GM19351 (cell line): ENCODE measurements around the gene MRRF.
"Not testable (repeated sequence)": the region's sequence is repeated elsewhere in the genome, so short reads cannot be mapped to it uniquely, and the experiment has no call there.

Experiments
- ATAC-seq: cut with Tn5 transposase; IDR thresholded peaks from one replicate; pipeline ENCODE4 v1.9.1; 2021; ENCODE audit warnings: mild to moderate bottlenecking, moderate library complexity; ENCODE audit not compliant: unreplicated experiment

The MRRF gene

GRCh38 chr9:122268041-122268814 lies 3.5 kb downstream of the MRRF start:
- no peak for ATAC-seq

GRCh38 chr9:122274055-122274454 lies 9.4 kb downstream of the MRRF start:
- no peak for ATAC-seq

DNA sequence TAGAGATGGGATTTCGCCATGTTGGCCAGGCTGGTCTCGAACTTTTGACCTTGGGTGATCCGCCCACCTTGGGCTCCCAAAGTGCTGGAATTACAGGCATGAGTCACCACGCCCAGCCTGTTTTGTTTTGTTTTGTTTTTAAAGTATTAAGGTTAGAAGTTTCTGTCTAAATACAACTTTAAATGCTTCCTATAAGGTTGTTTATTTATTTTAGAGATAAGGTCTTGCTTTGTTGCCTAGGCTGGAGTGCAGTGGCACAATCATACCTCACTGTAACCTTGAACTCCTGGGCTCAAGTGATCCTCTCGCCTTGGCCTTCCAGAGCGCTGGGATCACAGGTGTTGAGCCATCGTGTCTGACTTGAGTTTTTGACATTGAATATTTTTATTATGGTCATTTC lies 11.4 kb downstream of the MRRF start:
- no peak for ATAC-seq

- ATAC-seq: no peak
Observed at GRCh38 chr9:122277285-122277897, 12.7 kb downstream of the MRRF start.

- ATAC-seq: no peak
Observed at GRCh38 chr9:122281368-122281767, 16.7 kb downstream of the MRRF start.

GRCh38 chr9:122286764-122287163 lies 22.1 kb downstream of the MRRF start:
- ATAC-seq: peak; percentile 60

DNA sequence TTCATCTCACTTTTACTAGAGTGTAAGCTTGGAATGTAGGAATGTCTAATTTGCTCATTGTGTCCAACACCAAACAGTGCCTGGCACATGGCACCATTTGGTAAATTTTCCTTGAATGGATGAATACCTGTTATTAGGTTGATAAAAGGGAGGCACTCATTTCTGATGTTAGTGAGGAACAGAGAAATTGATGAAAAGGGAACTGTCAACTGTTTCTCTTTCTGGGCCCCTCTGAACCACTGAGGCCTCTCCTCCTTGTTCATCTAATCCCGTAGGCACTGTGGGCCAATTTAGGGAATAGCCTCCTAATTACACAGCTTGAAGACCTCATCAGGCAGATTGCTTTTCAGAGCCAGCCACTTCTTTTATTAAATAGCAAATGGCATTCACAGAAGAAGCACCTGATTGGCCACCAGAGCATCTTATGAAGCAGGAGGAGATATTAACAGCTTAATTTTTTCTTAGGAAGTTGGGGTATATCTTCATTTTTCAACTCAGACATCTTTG lies 22.6 kb downstream of the MRRF start:
- ATAC-seq: no peak

DNA sequence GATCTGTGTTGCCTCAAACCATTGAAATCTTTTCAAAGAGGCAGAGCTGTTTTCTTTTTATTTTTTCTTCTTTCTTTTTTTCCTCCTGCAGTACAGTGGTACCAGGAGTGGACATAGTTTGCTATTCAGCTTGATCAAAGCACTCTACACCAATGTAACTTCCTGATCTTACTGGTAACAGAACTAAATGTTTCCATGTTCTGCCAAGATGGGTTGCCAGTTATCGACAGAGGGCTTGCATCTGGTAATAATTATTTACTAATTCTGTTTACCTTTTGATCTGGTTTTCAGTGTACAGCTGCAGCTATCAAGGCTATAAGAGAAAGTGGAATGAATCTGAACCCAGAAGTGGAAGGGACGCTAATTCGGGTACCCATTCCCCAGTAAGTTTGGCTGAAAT lies 26.8 kb downstream of the MRRF start:
- no peak for ATAC-seq

GRCh38 chr9:122294531-122294930 lies 29.8 kb downstream of the MRRF start:
- no peak for ATAC-seq

DNA sequence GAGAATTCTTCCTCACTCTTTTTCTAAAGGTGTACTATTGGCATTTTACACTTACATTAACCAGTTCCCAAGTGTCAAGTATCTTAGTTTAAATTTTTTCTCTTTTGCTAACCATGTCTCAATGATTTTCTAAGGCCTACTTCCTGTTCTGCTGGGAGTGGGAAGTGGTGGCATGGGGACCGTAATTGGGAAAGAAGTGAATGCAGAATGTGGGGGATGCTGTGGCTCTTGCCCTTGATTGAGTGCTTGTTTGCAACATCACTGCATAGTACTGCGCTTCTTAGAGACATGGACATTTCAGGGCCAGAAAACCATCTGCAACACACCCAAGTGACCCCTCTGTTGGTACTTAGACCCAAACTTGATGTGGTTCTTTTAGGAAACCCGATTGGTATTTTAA lies 32.8 kb downstream of the MRRF start:
- no peak for ATAC-seq

DNA sequence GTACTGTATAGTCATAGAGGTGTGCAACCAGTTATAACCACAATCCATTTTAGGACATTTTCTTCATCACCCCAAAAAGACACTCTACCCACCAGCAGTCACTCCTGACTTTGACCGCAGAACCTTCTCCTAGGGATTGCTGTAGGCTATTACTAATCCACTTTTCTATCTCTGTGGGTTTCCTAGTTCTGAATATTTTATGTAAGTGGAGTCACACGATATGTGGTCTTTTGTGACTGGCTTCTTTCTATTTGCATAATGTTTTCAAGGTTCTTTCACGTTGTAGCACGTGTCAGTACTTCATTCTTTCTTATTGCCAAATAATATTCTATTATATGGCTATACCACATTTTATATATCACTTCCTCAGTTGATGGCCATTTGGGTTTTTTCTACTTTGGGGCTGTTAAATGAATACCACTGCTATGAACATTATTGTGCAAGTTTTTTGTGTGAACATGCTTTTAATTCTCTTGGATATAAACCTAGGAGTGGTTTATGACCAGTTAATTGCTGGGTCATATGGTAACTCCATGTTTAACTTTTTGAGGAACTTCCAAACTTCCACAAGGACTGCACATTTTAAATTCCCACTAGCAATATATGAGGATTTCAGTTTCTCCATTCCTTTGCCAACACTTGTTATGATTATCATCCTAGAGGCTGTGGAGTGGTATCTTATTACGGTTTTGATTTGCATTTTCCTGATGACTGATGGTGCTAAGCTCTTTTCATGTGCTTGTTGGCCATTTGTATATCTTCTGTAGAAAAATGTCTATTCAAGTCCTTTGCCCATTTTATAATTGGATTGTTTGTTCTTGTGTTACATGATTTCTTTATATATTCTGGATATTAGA lies 37.8 kb downstream of the MRRF start:
- ATAC-seq: no peak

DNA sequence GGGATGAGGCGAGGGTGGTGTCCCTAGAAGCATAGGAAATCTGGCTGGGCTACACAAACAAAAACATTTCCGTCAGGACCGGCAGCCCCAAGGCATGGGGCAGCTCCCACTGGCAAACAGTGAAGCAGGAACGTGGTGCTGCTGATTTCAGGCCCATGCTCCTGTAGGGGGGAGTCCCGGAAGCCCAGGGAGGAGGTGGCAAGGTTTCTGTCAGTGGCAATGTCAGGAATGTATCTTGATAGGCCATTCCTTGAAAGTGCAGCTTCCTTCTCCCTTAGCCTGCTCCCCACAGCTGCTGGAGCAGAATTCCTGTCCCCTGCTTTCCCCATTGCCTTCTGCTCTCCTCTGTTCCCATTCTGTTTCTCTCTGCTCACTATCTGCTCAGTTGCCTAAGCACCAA lies 42.4 kb downstream of the MRRF start:
- no peak for ATAC-seq

DNA sequence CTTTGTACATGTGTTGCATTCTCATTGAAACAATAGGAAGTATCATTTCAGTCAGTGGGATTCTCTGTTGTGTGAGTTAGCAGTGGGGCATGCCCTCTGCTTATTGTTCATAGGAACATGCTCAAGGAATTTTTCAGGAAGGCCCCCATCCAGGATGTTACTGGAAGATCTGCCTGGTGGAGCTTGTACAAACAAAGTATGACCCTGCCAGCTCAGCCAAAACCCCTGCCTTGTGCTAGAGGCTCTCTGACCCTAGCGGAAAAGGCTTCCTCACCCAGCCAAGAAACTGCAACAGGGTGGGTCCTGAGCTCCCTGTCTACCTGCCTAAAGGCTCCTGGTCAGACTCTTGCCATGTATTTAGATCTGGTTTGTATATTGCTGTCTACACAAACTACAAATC lies 43.2 kb downstream of the MRRF start:
- ATAC-seq: no peak

DNA sequence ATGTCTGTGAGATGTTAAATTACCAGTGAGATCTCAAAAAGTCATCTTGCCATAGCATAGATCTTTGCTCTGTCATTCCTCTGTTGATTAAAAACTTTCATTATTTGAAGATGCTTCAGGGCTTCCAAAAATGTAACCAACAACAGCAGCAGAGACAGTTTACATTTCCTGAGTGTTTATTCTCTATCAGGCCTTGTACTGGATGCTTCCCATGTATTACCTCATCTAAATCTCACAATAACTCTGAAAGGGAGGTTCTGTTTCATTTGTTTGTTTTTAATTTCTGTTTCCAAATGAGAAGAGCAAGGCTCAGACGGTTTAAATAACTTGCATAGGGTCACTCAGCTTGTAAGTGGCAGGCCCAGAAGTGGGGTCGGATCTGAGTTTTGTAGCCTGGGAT lies 45.2 kb downstream of the MRRF start:
- no peak for ATAC-seq

- ATAC-seq: no peak
Observed at GRCh38 chr9:122314165-122314564, 49.5 kb downstream of the MRRF start.

DNA sequence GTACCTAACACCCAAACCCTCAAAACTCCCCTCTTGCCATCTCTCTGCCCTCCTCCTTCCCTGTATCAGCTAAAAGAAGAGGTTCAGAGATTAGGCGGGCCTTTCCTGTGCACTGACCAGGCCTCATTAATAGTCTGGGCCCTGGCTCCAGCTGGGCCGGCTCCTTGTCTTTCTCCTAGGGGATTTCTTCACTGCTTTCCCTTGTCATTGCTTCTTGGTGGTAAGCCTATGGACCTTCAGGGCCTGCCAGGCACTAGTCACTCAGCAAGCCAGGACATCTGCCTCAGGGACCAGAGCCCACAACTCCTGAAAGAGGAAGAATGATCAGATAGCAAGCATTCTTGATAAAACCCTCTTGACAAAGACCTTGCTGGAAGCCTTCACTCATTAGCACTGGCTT lies 50.9 kb downstream of the MRRF start:
- ATAC-seq: no peak

GRCh38 chr9:122318284-122318683 lies 53.6 kb downstream of the MRRF start:
- ATAC-seq: no peak

DNA sequence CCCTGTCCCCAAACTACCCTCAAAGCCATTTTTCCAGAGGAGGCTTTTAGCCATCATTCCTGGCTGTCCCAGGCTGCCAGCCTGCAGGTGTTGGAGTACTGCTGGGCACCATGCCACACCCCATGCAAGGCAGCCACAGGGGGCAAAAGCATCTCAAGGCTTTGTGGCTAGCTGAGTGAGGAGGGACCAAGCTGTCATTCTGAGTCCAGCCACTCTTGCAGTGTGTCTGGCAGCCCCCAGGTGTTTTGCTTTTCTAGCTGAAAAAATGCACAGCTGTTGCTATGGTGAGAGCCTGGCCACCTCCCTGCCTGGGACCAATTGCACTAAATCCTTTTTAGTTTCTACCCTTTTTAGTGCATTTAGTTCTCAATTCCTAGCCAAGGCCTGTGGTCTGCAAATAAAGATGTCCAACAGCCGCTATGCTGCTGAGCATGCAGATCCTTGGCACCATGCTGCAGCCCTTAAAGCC lies 55.8 kb downstream of the MRRF start:
- ATAC-seq: no peak

- no peak for ATAC-seq
Observed at GRCh38 chr9:122322553-122322952, 57.9 kb downstream of the MRRF start.

DNA sequence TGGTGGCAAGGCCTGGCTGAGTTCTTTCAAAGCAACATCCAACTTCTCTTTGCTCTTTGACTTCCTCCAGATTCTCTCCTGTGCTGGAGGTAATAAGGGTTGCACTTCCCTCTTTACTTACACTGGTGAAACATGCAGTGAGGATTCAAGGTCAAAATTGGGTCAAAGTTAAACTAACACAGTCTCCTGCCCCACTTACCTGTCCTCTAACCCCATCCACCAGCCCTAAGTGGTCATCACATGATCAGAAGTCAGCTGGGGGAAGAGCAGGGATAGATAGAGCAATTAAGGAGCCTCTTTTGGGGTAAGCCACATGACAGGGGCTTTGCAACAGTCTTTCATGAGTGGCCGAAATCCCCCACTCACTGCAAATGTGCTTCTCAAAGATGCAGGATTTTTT lies 60.0 kb downstream of the MRRF start:
- ATAC-seq: not testable (repeated sequence)

DNA sequence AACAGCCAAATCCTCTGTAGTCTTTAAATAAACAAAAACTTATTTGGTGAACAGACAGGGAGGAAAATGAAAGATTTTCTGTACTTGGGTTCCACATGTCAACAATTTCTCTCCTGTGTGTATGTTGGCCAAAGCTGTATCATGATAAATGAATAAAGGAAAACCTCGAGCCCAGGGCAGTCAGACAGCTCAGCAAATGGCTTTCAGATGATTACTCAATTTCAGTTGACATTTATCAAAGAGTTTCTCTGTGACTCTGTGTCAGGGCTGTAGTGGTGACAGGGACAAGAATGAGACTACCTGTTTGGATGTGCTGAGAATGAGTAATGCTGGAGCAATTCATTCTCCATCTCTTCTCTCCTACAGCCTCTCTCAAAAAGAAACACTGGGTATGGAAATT lies 60.4 kb downstream of the MRRF start:
- ATAC-seq: no peak
